Adrenal gland (tissue), 19 donors: ENCODE results near the gene KLHL11. TPM values are rescaled to one million over a fixed set of nuclear protein-coding genes. Genes with fewer than 3 reads are reported as not detected.
A peak's percentile ranks its signal among the peaks of the same experiment; 100 is the strongest.

Source experiments
- DNase-seq, 7 donors: peaks; one replicate each; pipeline ENCODE4 v3.0.0-alpha.2; 2019 to 2020
- H3K27ac ChIP-seq, 5 donors: fragments of 200-600 bp; sonication (generic) in 4 of 5; 1 replicate in 3 of 5; 2 replicates in 2 of 5; pipeline versions ENCODE4 v1.5.1 to v1.8.0; 2016 to 2020; ENCODE audit warnings: mild to moderate bottlenecking in 1 of 5
- H3K27me3 ChIP-seq: fragments of 200-600 bp; 2 replicates; pipeline ENCODE4 v1.8.0; 2021
- H3K36me3 ChIP-seq, 2 donors: fragments of 200-600 bp; replicated peaks in 1 of 2; 1 replicate in 1 of 2; 2 replicates in 1 of 2; pipeline versions ENCODE4 v1.5.1 to v1.8.0; 2018 to 2022
- H3K4me1 ChIP-seq, 2 donors: fragments of 200-600 bp; replicated peaks in 1 of 2; 1 replicate in 1 of 2; 2 replicates in 1 of 2; pipeline versions ENCODE4 v1.5.1 to v1.8.0; 2018 to 2021
- H3K4me3 ChIP-seq, 4 donors: fragments of 200-600 bp; sonication (generic) in 3 of 4; one replicate each; pipeline ENCODE4 v1.5.1; 2016 to 2018
- H3K9me3 ChIP-seq, 3 donors: fragments of 200-600 bp; sonication (generic) in 1 of 3; replicated peaks in 1 of 3; 1 replicate in 2 of 3; 2 replicates in 1 of 3; pipeline versions ENCODE4 v1.5.1 to v1.8.0; 2016 to 2021
- CTCF ChIP-seq, 6 experiments: fragments of 450-650 bp in 4 of 6; fragments of 200-600 bp in 2 of 6; sonication (generic) in 1 of 6; IDR thresholded peaks; 1 replicate in 5 of 6; 2 replicates in 1 of 6; pipeline versions ENCODE4 v1.5.1 to v1.8.0; 2016 to 2021; ENCODE audit warnings: antibody characterized with exemption in 6 of 6, mild to moderate bottlenecking in 2 of 6, moderate library complexity in 1 of 6
- POLR2A ChIP-seq, 2 donors: fragments of 450-650 bp; IDR thresholded peaks; one replicate each; pipeline ENCODE4 v1.6.1; 2017; ENCODE audit warnings: antibody characterized with exemption in 2 of 2, mild to moderate bottlenecking in 2 of 2, moderate library complexity in 1 of 2
- WGBS, 4 donors: extraction: QIAGEN DNeasy Blood & Tissue Kit in 2 of 4; methylation state at CpG; one replicate each; pipeline versions ENCODE4 v1.1.5 to v1.1.7; 2013 to 2017; 5-methylcytosine and 5-hydroxymethylcytosine counted together
- intact Hi-C, 2 donors: fragments of 100-400 bp; cut with DNase I; formaldehyde crosslinking; loops; one replicate each; pipeline versions ENCODE4 v1.14.1 to v1.15.0; 2022 to 2023
- long read RNA-seq, 10 donors: library from polyadenylated mRNA in 3 of 10; unstranded in 2 of 10; stranded (forward) in 1 of 10; transcript quantifications; one replicate each; pipeline ENCODE4 v2.0.0 and lab custom pipeline, GENCODE V29; 2021 to 2026
- polyA plus RNA-seq, 3 donors: library from polyadenylated mRNA; stranded (reverse); fragments of 200-250 nt in 2 of 3; fragments of 350-450 nt in 1 of 3; fragmentation: Illumina TruSeq in 1 of 3; extraction: RNeasy Lipid Tissue Mini Kit (QIAGEN cat#74804) in 1 of 3; gene quantifications; one replicate each; pipeline ENCODE4 v1.2.3, GENCODE V29; 2013 to 2014
- total RNA-seq, 9 donors: library from RNA; depleted of rRNA in 4 of 9; stranded (reverse); fragments of >200 nt in 4 of 9; fragments of 120-200 nt in 1 of 9; fragmentation: NEBNext Ultra II Directional in 1 of 9; extraction: Animal tissue kit (Norgen Biotek cat#: 25700) in 1 of 9; gene quantifications; one replicate each; pipeline versions ENCODE4 v1.1.0 to v1.2.4, GENCODE V29; 2013 to 2023
- donor health status: healthy with polysubstance abuse.
- donor health status: Bipolar disorder and iron deficiency.
- donor health status: DM: yes; HTN: yes; CAD: no.
- donor health status: DM: no; HTN: no; CAD: no.
- donor health status: DM: no; HTN: no; CAD: no.
- donor health status: DM: yes; HTN: yes; CAD: no.

KLHL11 gene
- total RNA-seq (10 to 100 TPM; 14.7 to 42.9 (median 22.9) TPM), polyA plus RNA-seq (1 to 10 TPM in 1 of 3 donors, under 1 TPM in 2; 0.17 to 3.2 (median 0.97) TPM)
- long read RNA-seq, donor 1, result 0 reads
- long read RNA-seq, donor 2, result 0 reads
- long read RNA-seq, donor 3, partial matches to known transcripts, result 0 of 1 reads
- long read RNA-seq, donor 3, other reads (novel, unspliced or antisense), result 0 of 1 reads
- long read RNA-seq, donor 4, result 0 reads
- long read RNA-seq, donor 5, partial matches to known transcripts, result 0 of 2 reads
- long read RNA-seq, donor 5, other reads (novel, unspliced or antisense), result 0 of 2 reads
- long read RNA-seq, donor 6, result 0 reads
- long read RNA-seq, donor 7, partial matches to known transcripts, result 0 of 2 reads
- long read RNA-seq, donor 7, other reads (novel, unspliced or antisense), result 0 of 2 reads
- long read RNA-seq, donor 8, partial matches to known transcripts, result 0 of 2 reads
- long read RNA-seq, donor 8, other reads (novel, unspliced or antisense), result 0 of 2 reads
- long read RNA-seq, donor 9, partial matches to known transcripts, result 0 of 1 reads
- long read RNA-seq, donor 9, other reads (novel, unspliced or antisense), result 0 of 1 reads
- long read RNA-seq, donor 10, partial matches to known transcripts, result 0 of 1 reads
- long read RNA-seq, donor 10, other reads (novel, unspliced or antisense), result 0 of 1 reads

GRCh38 chr17:41864836-41865595, at the start of gene KLHL11:
TSS of gene KLHL11 (minus strand) at chr17:41865423. CDS start at chr17:41865370, 53 bp downstream.
- peak; percentile 86 to 94 (median 90) for DNase-seq
- Histone ChIP-seq H3K27ac (peak within 1 kb of the TSS; percentile 72 to 94 (median 91)), H3K4me1 (peaks cover 6 to 33% of the 10 kb centered on the region in 2 donors), H3K36me3 (peaks cover 0 to 26% of the 10 kb centered on the region in 2 donors), H3K9me3 (no peaks in the 10 kb centered on the region), H3K27me3 (no peaks in the 10 kb centered on the region), H3K4me3 (peak within 1 kb of the TSS; percentile 76 to 92 (median 85))
- TF ChIP-seq CTCF (IDR thresholded peaks at IDR 0.05) (peak in 1 of 6 experiments; percentile 10), POLR2A (IDR thresholded peaks at IDR 0.05) (peak; percentile 92 to 97)
- WGBS, 4 donors, result 0% methylated on average over 6 to 90 of the region's 90 CpGs
- intact Hi-C loops, result no loop called here

- H3K4me1 ChIP-seq, result peaks cover 9 to 27% of the 10 kb centered on the region in 2 donors
- no peaks in the 10 kb centered on the region for H3K9me3 ChIP-seq
- peak overlapping the region in 1 of 5 donors; percentile 61 for H3K27ac ChIP-seq
- peaks cover 0 to 36% of the 10 kb centered on the region in 2 donors for H3K36me3 ChIP-seq
- H3K27me3 ChIP-seq, result no peaks in the 10 kb centered on the region
- 79 to 86% (median 83%) methylated on average over 5 of the region's 5 CpGs for WGBS, 4 donors
- intact Hi-C loops, result no loop called here
- no peak for DNase-seq
- no peak for TF ChIP-seq CTCF (IDR thresholded peaks at IDR 0.05)
- no peak for TF ChIP-seq POLR2A (IDR thresholded peaks at IDR 0.05)
- H3K4me3 ChIP-seq, result no peak overlapping the region
Observed at GRCh38 chr17:41915020-41915419, 49.8 kb upstream of the KLHL11 start.

GRCh38 chr17:41914358-41914766, 49.1 kb upstream of the KLHL11 start:
- H3K4me3 ChIP-seq, result no peak overlapping the region
- intact Hi-C loops, result no loop called here
- TF ChIP-seq CTCF (IDR thresholded peaks at IDR 0.05), result no peak
- TF ChIP-seq POLR2A (IDR thresholded peaks at IDR 0.05), result no peak
- H3K4me1 ChIP-seq, result peaks cover 9 to 27% of the 10 kb centered on the region in 2 donors
- H3K9me3 ChIP-seq, result no peaks in the 10 kb centered on the region
- no peaks in the 10 kb centered on the region for H3K27me3 ChIP-seq
- peak overlapping the region in 1 of 5 donors; percentile 53 for H3K27ac ChIP-seq
- H3K36me3 ChIP-seq, result peaks cover 0 to 43% of the 10 kb centered on the region in 2 donors
- 57 to 79% (median 69%) methylated on average over 6 of the region's 6 CpGs for WGBS, 4 donors
- DNase-seq, result peak in 3 of 7 donors; percentile 22 to 64 (median 37)

GRCh38 chr17:41913798-41914197, 48.6 kb upstream of the KLHL11 start:
- TF ChIP-seq POLR2A (IDR thresholded peaks at IDR 0.05), result no peak
- no peak for TF ChIP-seq CTCF (IDR thresholded peaks at IDR 0.05)
- H3K27me3 ChIP-seq, result no peaks in the 10 kb centered on the region
- no peak overlapping the region for H3K4me3 ChIP-seq
- DNase-seq, result no peak
- WGBS, 4 donors, result 84 to 96% (median 92%) methylated on average over 2 to 4 of the region's 4 CpGs
- H3K36me3 ChIP-seq, result peaks cover 0 to 49% of the 10 kb centered on the region in 2 donors
- peaks cover 9 to 27% of the 10 kb centered on the region in 2 donors for H3K4me1 ChIP-seq
- intact Hi-C loops, result no loop called here
- no peaks in the 10 kb centered on the region for H3K9me3 ChIP-seq
- H3K27ac ChIP-seq, result peak overlapping the region in 1 of 5 donors; percentile 53
